Skeletal muscle tissue (tissue), 4 donors: ENCODE results near the gene GMEB2. TPM values are rescaled to one million over a fixed set of nuclear protein-coding genes. Genes with fewer than 3 reads are reported as not detected.

Experiments used
- H3K27ac ChIP-seq: one replicate; pipeline ENCODE4 v1.7.0; 2013; ENCODE audit warnings: mild to moderate bottlenecking, low read depth, low read length, inconsistent platforms
- H3K27me3 ChIP-seq, 3 donors: one replicate each; pipeline ENCODE4 v1.7.0; 2013; ENCODE audit warnings: low read length in 3 of 3; ENCODE audit not compliant: control insufficient read depth in 3 of 3, insufficient read depth in 3 of 3
- H3K36me3 ChIP-seq, 3 donors: one replicate each; pipeline ENCODE4 v1.7.0; 2013; ENCODE audit warnings: low read length in 3 of 3; ENCODE audit not compliant: control insufficient read depth in 3 of 3, insufficient read depth in 3 of 3
- H3K4me1 ChIP-seq, 3 donors: one replicate each; pipeline ENCODE4 v1.7.0; 2013; ENCODE audit warnings: low read length in 3 of 3, mild to moderate bottlenecking in 3 of 3; ENCODE audit not compliant: control insufficient read depth in 3 of 3, insufficient read depth in 3 of 3
- H3K4me3 ChIP-seq, 3 donors: one replicate each; pipeline ENCODE4 v1.7.0; 2013; ENCODE audit warnings: low read length in 3 of 3
- H3K9ac ChIP-seq, 3 donors: one replicate each; pipeline ENCODE4 v1.7.0; 2013; ENCODE audit warnings: low read length in 3 of 3, mild to moderate bottlenecking in 3 of 3, moderate library complexity in 2 of 3, low read depth in 1 of 3
- H3K9me3 ChIP-seq, 3 donors: one replicate each; pipeline ENCODE4 v1.7.0; 2013; ENCODE audit warnings: low read length in 3 of 3; ENCODE audit not compliant: control insufficient read depth in 3 of 3
- total RNA-seq: library from RNA; depleted of rRNA; stranded (reverse); fragments of >200 nt; gene quantifications from one replicate; pipeline ENCODE4 v1.2.3, GENCODE V29; 2014
- donor health status: Osteomylitis.

The GMEB2 gene
- total RNA-seq, 1 donor from 2014 or later: 5.7 TPM

- peaks cover 2 to 10% (median 3%) of the 10 kb centered on the region in 3 donors for H3K4me1 ChIP-seq
- H3K9ac ChIP-seq: no peak overlapping the region
- H3K27ac ChIP-seq: no peak overlapping the region
- H3K27me3 ChIP-seq: no peaks in the 10 kb centered on the region
- H3K36me3 ChIP-seq: peaks cover 37 to 56% (median 49%) of the 10 kb centered on the region in 3 donors
- H3K4me3 ChIP-seq: no peak overlapping the region
- no peaks in the 10 kb centered on the region for H3K9me3 ChIP-seq
Measured at GRCh38 chr20:63591147-63591533, 35.8 kb downstream of the GMEB2 start.

DNA sequence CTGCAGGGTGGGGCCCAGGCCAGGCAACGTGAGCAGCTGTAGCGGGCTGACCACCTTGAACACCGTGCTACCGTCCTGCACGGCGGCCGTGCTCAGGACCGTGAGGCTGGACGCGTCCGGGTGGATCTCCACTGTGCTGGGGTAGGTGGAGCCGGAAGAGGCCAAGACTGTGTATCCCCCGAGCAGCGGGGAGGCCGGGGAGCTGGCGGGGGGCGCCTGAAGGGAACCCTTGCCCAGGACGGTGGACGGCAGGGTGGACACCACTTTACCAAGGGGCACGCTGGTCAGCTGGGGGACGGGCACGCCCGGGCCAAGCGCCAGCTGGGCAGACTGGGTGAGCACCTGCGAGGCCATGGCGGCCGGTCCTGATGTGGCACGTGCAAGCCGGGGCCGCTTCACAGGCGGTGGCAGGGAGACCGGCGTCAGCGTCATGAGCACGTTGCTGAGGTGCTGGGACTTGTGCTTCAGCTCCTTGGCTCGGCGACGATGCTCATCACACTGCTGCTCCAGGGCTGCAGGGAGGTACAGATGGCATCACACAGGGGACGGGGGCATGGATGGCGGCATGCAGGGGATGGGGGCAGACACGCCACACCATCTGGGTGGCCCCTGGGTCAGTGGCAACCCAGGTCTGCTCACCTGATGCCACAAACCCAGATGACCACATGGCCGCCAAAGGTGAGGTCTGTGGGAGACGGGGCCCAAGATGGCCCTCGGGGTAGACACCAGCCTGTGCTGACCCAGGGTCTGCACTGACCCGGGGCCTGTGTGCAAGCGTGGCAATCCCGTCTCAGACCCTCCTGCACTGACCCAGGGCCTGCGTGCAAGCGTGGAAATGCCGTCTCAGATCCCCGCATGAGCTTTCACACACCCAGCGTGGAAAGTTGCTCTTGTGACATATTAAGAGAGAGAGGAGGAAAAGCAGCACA, 36.4 kb downstream of the GMEB2 start:
- Histone ChIP-seq H3K9ac (no peak overlapping the region), H3K36me3 (peaks cover 37 to 55% (median 46%) of the 10 kb centered on the region in 3 donors), H3K27me3 (no peaks in the 10 kb centered on the region), H3K4me1 (peaks cover 3 to 13% (median 8%) of the 10 kb centered on the region in 3 donors), H3K4me3 (no peak overlapping the region), H3K27ac (no peak overlapping the region), H3K9me3 (no peaks in the 10 kb centered on the region)

DNA sequence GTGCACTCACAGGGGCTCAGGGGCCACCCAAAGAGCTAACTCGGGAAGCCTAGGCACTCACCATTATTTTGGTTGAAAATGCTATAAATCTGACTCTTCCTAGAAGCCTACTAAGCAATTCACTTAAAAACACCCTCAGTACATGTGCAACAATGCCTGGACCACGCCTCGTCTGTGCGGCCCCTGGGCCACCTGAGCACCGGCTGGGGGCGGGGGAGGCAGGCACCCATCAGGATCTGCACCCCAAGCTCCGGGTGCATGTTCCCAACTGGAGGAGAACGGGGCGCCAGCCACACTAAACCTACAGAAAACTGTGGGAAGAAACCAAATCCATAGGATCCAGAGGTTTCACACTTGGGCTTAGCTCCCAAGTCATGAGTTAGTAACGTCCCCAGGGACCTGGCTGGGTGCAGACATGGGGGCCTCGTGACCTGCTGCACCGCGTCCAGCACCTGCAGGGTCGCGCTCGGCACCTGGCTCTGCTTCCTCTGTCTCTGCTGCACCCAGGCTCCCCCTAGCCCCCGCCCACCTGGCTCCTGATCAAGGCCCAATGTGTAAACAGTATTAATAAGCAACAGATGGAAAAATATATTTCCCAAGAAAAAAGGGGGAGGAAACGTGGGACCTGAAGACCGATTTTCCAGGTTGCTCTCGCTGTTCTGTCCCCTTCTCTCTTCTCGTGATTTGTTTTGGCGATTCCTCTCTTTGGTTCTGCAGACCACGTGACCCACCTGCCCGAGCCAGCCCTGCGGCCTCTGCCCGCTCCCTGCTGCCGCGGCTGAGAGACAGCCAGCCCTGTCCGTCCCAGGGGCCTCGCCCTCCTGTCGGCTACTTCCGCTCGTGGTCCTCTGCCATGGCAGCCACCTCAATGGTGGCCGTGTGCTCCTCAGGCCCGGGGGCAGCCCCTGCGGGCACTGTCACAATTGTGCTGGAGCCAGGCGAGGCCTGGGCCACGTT, 37.4 kb downstream of the GMEB2 start:
- no peak overlapping the region for H3K9ac ChIP-seq
- no peak overlapping the region for H3K4me3 ChIP-seq
- H3K27ac ChIP-seq: no peak overlapping the region
- no peaks in the 10 kb centered on the region for H3K9me3 ChIP-seq
- peaks cover 3 to 13% (median 8%) of the 10 kb centered on the region in 3 donors for H3K4me1 ChIP-seq
- peaks cover 37 to 52% (median 41%) of the 10 kb centered on the region in 3 donors for H3K36me3 ChIP-seq
- no peaks in the 10 kb centered on the region for H3K27me3 ChIP-seq

GRCh38 chr20:63588641-63589041, 38.3 kb downstream of the GMEB2 start:
- no peaks in the 10 kb centered on the region for H3K9me3 ChIP-seq
- no peak overlapping the region for H3K4me3 ChIP-seq
- peaks cover 36 to 49% (median 37%) of the 10 kb centered on the region in 3 donors for H3K36me3 ChIP-seq
- no peak overlapping the region for H3K27ac ChIP-seq
- H3K4me1 ChIP-seq: peaks cover 3 to 11% (median 8%) of the 10 kb centered on the region in 3 donors
- H3K27me3 ChIP-seq: no peaks in the 10 kb centered on the region
- peak overlapping the region in 1 of 3 donors; percentile 16 for H3K9ac ChIP-seq

GRCh38 chr20:63587776-63588591, 38.9 kb downstream of the GMEB2 start:
- H3K36me3 ChIP-seq: peaks cover 31 to 46% (median 34%) of the 10 kb centered on the region in 3 donors
- peaks cover 3 to 11% (median 8%) of the 10 kb centered on the region in 3 donors for H3K4me1 ChIP-seq
- no peak overlapping the region for H3K27ac ChIP-seq
- no peaks in the 10 kb centered on the region for H3K9me3 ChIP-seq
- H3K9ac ChIP-seq: no peak overlapping the region
- H3K4me3 ChIP-seq: no peak overlapping the region
- H3K27me3 ChIP-seq: no peaks in the 10 kb centered on the region

GRCh38 chr20:63587256-63587655, 39.6 kb downstream of the GMEB2 start:
- H3K27ac ChIP-seq: no peak overlapping the region
- H3K9me3 ChIP-seq: no peaks in the 10 kb centered on the region
- no peak overlapping the region for H3K4me3 ChIP-seq
- H3K9ac ChIP-seq: no peak overlapping the region
- no peaks in the 10 kb centered on the region for H3K27me3 ChIP-seq
- peaks cover 26 to 38% (median 27%) of the 10 kb centered on the region in 3 donors for H3K36me3 ChIP-seq
- peaks cover 3 to 11% (median 8%) of the 10 kb centered on the region in 3 donors for H3K4me1 ChIP-seq

GRCh38 chr20:63586797-63587196, 40.1 kb downstream of the GMEB2 start:
- Histone ChIP-seq H3K4me1 (peaks cover 3 to 11% (median 8%) of the 10 kb centered on the region in 3 donors), H3K27ac (no peak overlapping the region), H3K9me3 (no peaks in the 10 kb centered on the region), H3K4me3 (no peak overlapping the region), H3K27me3 (no peaks in the 10 kb centered on the region), H3K9ac (no peak overlapping the region), H3K36me3 (peaks cover 22 to 34% (median 22%) of the 10 kb centered on the region in 3 donors)

DNA sequence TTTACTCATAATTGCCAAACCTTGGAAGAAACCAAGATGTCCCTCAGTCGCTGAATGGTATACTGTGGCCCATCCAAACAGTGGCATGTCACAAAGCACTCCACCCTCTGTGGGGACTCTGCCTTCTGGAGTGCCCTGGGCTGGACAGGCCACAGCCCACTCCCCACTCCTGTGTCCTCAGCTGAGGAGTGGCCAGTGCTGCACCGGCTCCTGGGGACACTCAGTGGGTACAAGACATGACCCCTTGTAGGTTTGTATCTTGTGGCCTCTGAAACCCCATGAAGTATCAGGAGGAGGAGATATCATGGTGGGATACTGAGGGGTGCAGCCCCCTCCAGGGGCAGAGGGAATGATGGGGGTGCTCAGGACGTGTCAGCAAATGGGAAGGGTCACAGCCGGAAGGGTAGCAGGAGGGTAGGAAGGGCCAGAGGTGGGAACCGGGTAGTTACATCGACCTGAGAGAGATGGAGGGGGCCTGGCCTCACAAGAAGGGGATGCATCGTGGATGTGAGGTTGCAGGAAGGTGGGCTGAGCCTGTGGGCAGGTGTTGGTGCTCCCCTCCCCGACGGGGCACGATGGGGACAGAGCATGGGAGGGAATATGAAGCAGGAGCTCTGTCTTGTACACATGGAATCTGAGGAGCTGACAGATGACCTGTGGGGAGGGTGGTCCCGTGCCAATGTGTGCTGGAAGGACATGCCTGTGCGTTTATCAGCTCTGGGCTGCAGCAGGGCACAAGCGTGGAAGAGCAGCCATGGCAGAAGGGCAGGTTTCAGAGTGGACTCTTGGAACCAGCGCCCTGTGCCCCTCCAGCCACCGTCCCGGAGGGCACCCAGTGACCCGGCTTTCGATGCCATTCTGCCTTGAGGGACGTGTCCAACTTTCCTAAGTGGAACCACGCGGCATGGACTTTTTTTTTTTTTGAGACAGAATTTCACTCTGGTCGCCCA, 41.0 kb downstream of the GMEB2 start:
- Histone ChIP-seq H3K27me3 (no peaks in the 10 kb centered on the region), H3K27ac (no peak overlapping the region), H3K4me3 (no peak overlapping the region), H3K36me3 (peaks cover 13 to 26% (median 15%) of the 10 kb centered on the region in 3 donors), H3K4me1 (peaks cover 3 to 11% (median 8%) of the 10 kb centered on the region in 3 donors), H3K9me3 (no peaks in the 10 kb centered on the region), H3K9ac (peak overlapping the region in 1 of 3 donors; percentile 45)
